GM23338 (cell line): Measurements from ENCODE around the gene SHANK2. TPM values are rescaled to one million over a fixed set of nuclear protein-coding genes. Genes with fewer than 3 reads are reported as not detected.

Experiments
- ATAC-seq: fragments of 200-7000 bp; cut with Tn5 transposase; 3 replicates; pipeline ENCODE4 v1.9.1; 2020
- DNase-seq: peaks from one replicate; pipeline ENCODE4 v3.0.0-alpha.2; 2015; ENCODE audit warnings: low spot score
- H2AFZ ChIP-seq: fragments of 200-600 bp; sonication (generic); 2 replicates; pipeline ENCODE4 v1.8.0; 2016; ENCODE audit warnings: antibody characterized with exemption, mild to moderate bottlenecking, moderate library complexity
- H3F3A ChIP-seq: fragments of 200-600 bp; sonication (generic); replicated peaks from 2 replicates; pipeline ENCODE4 v1.8.0; 2017; ENCODE audit warnings: antibody characterized with exemption, mixed run types, low read depth
- H3K27ac ChIP-seq: fragments of 200-600 bp; sonication (generic); 2 replicates; pipeline ENCODE4 v1.6.1; 2016; ENCODE audit warnings: low read depth
- H3K27me3 ChIP-seq: fragments of 200-600 bp; sonication (generic); 2 replicates; pipeline ENCODE4 v1.8.0; 2016; ENCODE audit warnings: mild to moderate bottlenecking, mixed run types, moderate library complexity; ENCODE audit not compliant: insufficient read depth
- H3K36me3 ChIP-seq: fragments of 200-600 bp; sonication (generic); 2 replicates; pipeline ENCODE4 v1.8.0; 2016; ENCODE audit warnings: mild to moderate bottlenecking; ENCODE audit not compliant: insufficient read depth
- H3K4me1 ChIP-seq: fragments of 200-600 bp; sonication (generic); 2 replicates; pipeline ENCODE4 v1.8.0; 2016; ENCODE audit warnings: mild to moderate bottlenecking, moderate library complexity; ENCODE audit not compliant: insufficient read depth
- H3K4me2 ChIP-seq: fragments of 200-600 bp; sonication (generic); 2 replicates; pipeline ENCODE4 v1.7.1; 2017; ENCODE audit warnings: mixed run types
- H3K4me3 ChIP-seq: fragments of 200-600 bp; sonication (generic); 2 replicates; pipeline ENCODE4 v1.6.1; 2016; ENCODE audit warnings: mixed run types
- H3K79me2 ChIP-seq: fragments of 200-600 bp; sonication (generic); replicated peaks from 2 replicates; pipeline ENCODE4 v1.8.0; 2017; ENCODE audit warnings: mild to moderate bottlenecking; ENCODE audit not compliant: insufficient read depth
- H3K9me2 ChIP-seq: fragments of 200-600 bp; sonication (generic); 2 replicates; pipeline ENCODE4 v1.8.0; 2017; ENCODE audit not compliant: insufficient read depth
- H4K20me1 ChIP-seq: fragments of 200-600 bp; sonication (generic); replicated peaks from 2 replicates; pipeline ENCODE4 v1.8.0; 2017; ENCODE audit warnings: mild to moderate bottlenecking; ENCODE audit not compliant: insufficient read depth
- H3K27ac Mint-ChIP-seq: 2 replicates; pipeline ENCODE4 v1.8.0; 2020; ENCODE audit warnings: inconsistent platforms, mild to moderate bottlenecking, moderate library complexity, mixed read lengths
- H3K27me3 Mint-ChIP-seq: 3 replicates; pipeline ENCODE4 v1.8.0; 2022; ENCODE audit warnings: low read depth, mild to moderate bottlenecking, moderate library complexity, mixed read lengths, inconsistent platforms; ENCODE audit not compliant: insufficient read depth, poor library complexity
- H3K36me3 Mint-ChIP-seq: 3 replicates; pipeline ENCODE4 v1.8.0; 2021; ENCODE audit warnings: low read depth, mild to moderate bottlenecking, inconsistent platforms, moderate library complexity, mixed read lengths
- H3K4me1 Mint-ChIP-seq: 3 replicates; pipeline ENCODE4 v1.8.0; 2020; ENCODE audit warnings: mild to moderate bottlenecking, inconsistent platforms, mixed read lengths
- H3K4me3 Mint-ChIP-seq: 3 replicates; pipeline ENCODE4 v1.8.0; 2021; ENCODE audit warnings: moderate library complexity, mild to moderate bottlenecking, inconsistent platforms, mixed read lengths
- H3K9me3 Mint-ChIP-seq: 3 replicates; pipeline ENCODE4 v1.8.0; 2020; ENCODE audit warnings: moderate library complexity, mild to moderate bottlenecking, inconsistent platforms, mixed read lengths
- CREB1 ChIP-seq: fragments of 250-450 bp; sonication (Bioruptor Pico); IDR thresholded peaks from 2 replicates; pipeline ENCODE4 v1.5.0; 2020; ENCODE audit warnings: low read depth, mild to moderate bottlenecking, moderate library complexity
- ETS1 ChIP-seq: IDR thresholded peaks from 2 replicates; pipeline ENCODE4 v1.6.1; 2016; ENCODE audit warnings: antibody characterized with exemption
- EZH2 ChIP-seq: fragments of 200-600 bp; sonication (generic); IDR thresholded peaks from one replicate; pipeline ENCODE4 v1.8.0; 2017; ENCODE audit warnings: antibody characterized with exemption, mild to moderate bottlenecking, low read depth; ENCODE audit not compliant: unreplicated experiment
- EZH2phosphoT487 ChIP-seq: fragments of 200-600 bp; sonication (generic); IDR thresholded peaks from one replicate; pipeline ENCODE4 v1.8.1; 2018; ENCODE audit warnings: antibody characterized with exemption; ENCODE audit not compliant: unreplicated experiment
- JUNB ChIP-seq: IDR thresholded peaks from one replicate; pipeline ENCODE4 v1.6.1; 2016; ENCODE audit warnings: antibody characterized with exemption; ENCODE audit not compliant: unreplicated experiment
- NANOG ChIP-seq: IDR thresholded peaks from 2 replicates; pipeline ENCODE4 v1.6.1; 2016; ENCODE audit warnings: antibody characterized with exemption, borderline replicate concordance
- POLR2AphosphoS5 ChIP-seq: IDR thresholded peaks from 2 replicates; pipeline ENCODE4 v1.6.1; 2016; ENCODE audit warnings: antibody characterized with exemption, low read depth
- STAT1 ChIP-seq: IDR thresholded peaks from one replicate; pipeline ENCODE4 v1.6.1; 2016; ENCODE audit warnings: antibody characterized with exemption; ENCODE audit not compliant: unreplicated experiment
- ZNF114 ChIP-seq: fragments of 250-450 bp; sonication (Bioruptor Pico); IDR thresholded peaks from 2 replicates; pipeline ENCODE4 v1.5.0; 2020; ENCODE audit warnings: mild to moderate bottlenecking, moderate library complexity
- ZNF331 ChIP-seq: fragments of 250-450 bp; sonication (Bioruptor Pico); IDR thresholded peaks from 2 replicates; pipeline ENCODE4 v1.5.0; 2020; ENCODE audit warnings: low read depth, mild to moderate bottlenecking, moderate library complexity
- polyA plus RNA-seq: library from polyadenylated mRNA; unstranded; fragments of >200 nt; fragmentation: Nextera tagmentation; extraction: Ambion mirVana; gene quantifications from 2 replicates; pipeline ENCODE4 v1.2.1, GENCODE V29; 2016
- total RNA-seq: library from RNA; depleted of rRNA; stranded (reverse); fragments of >200 nt; shearing (Covaris generic); gene quantifications from 2 replicates; pipeline ENCODE4 v1.2.3, GENCODE V29; 2014
- TF ChIP-seq, protein P1 (sequence below): fragments of 250-450 bp; sonication (Bioruptor Pico); IDR thresholded peaks from 2 replicates; pipeline ENCODE4 v1.5.0; 2020; ENCODE audit warnings: mild to moderate bottlenecking, moderate library complexity
- TF ChIP-seq, protein P2 (sequence below), 2 experiments: fragments of 200-600 bp in 1 of 2; sonication (generic) in 1 of 2; conservative IDR thresholded peaks; 2 replicates each; pipeline versions ENCODE4 v1.5.1 to v1.6.1; 2016 to 2017; ENCODE audit warnings: antibody characterized with exemption in 2 of 2, low read depth in 2 of 2, mild to moderate bottlenecking in 2 of 2, moderate library complexity in 1 of 2
- TF ChIP-seq, protein P3 (sequence below): IDR thresholded peaks from one replicate; pipeline ENCODE4 v1.6.1; 2018; ENCODE audit warnings: antibody characterized with exemption; ENCODE audit not compliant: unreplicated experiment

SHANK2 gene
- total and polyA plus RNA-seq, 2 experiments from 2014 or later = 22.0 to 81.4 TPM

DNA sequence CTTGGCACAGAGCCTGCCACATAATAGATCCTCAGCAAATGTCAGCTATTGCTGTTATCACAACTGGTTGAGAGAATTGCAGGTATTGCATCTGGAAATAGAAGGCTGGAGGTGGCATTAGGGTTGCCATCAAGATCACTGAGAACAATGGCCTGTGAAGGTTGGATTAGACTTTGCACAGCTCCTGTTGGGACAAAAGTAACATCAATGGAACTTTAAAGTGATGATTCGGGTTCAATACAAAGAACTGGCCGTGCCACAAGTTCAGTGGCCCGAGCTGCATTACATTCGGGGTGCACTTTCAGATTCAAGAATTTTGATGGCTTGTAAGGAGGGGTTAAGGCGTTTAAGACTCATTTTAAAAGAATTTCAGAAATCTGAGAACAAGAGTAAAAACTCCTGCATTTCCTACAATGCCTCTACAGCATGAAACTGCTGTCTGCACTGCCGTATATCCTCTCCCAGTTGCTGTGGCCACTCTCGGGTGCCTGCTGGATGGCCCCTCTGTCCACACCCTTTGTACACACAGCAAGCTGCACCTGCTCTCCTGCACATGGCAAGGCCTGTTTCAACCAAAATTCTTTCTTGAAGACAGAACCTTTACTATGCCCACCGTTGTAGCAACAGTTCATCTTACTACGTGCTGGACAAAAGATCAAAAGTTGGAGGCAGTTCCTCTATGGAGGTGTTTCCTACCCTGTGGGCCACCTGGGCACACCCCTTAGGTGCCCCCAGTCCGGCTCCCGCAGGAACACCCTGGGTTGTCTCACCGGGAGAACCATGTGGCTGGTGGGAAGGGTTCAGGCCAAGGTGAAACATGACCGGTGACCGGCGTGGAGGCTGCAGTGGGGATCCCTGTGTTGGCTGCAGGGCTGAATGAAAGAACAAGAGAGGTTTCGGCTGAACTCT lies 17.5 kb upstream of the SHANK2 start:
- 0 out of 2 replicates have a peak, but pooled peaks cover 4% of the 10 kb centered on the region for H3F3A ChIP-seq
- H3K4me3 ChIP-seq = no peak overlapping the region
- no peaks in the 10 kb centered on the region for H3K9me2 ChIP-seq
- no peak overlapping the region for H3K27ac ChIP-seq
- Mint-ChIP-seq H3K4me3 (no peak overlapping the region), H3K4me1 (peaks cover 12% of the 10 kb centered on the region), H3K27me3 (peaks cover 7% of the 10 kb centered on the region), H3K27ac (no peak overlapping the region), H3K36me3 (peaks cover 12% of the 10 kb centered on the region), H3K9me3 (peaks cover 30% of the 10 kb centered on the region)
- no peaks in the 10 kb centered on the region for H3K27me3 ChIP-seq
- 0 out of 2 replicates have a peak overlapping the region, but pooled peaks have one; percentile 29 for H2AFZ ChIP-seq
- H3K4me1 ChIP-seq = no peaks in the 10 kb centered on the region
- H3K79me2 ChIP-seq = no peaks in the 10 kb centered on the region
- no peak overlapping the region for H3K4me2 ChIP-seq
- H4K20me1 ChIP-seq = no peaks in the 10 kb centered on the region
- no peak for TF ChIP-seq NANOG
- TF ChIP-seq JUNB = no peak
- no peak for TF ChIP-seq POLR2AphosphoS5
- no peak for TF ChIP-seq EZH2phosphoT487
- TF ChIP-seq ZNF331 (CRISPR knock-in tag) = no peak
- no peak for TF ChIP-seq STAT1
- no peak for TF ChIP-seq ETS1
- TF ChIP-seq, protein P1, sequence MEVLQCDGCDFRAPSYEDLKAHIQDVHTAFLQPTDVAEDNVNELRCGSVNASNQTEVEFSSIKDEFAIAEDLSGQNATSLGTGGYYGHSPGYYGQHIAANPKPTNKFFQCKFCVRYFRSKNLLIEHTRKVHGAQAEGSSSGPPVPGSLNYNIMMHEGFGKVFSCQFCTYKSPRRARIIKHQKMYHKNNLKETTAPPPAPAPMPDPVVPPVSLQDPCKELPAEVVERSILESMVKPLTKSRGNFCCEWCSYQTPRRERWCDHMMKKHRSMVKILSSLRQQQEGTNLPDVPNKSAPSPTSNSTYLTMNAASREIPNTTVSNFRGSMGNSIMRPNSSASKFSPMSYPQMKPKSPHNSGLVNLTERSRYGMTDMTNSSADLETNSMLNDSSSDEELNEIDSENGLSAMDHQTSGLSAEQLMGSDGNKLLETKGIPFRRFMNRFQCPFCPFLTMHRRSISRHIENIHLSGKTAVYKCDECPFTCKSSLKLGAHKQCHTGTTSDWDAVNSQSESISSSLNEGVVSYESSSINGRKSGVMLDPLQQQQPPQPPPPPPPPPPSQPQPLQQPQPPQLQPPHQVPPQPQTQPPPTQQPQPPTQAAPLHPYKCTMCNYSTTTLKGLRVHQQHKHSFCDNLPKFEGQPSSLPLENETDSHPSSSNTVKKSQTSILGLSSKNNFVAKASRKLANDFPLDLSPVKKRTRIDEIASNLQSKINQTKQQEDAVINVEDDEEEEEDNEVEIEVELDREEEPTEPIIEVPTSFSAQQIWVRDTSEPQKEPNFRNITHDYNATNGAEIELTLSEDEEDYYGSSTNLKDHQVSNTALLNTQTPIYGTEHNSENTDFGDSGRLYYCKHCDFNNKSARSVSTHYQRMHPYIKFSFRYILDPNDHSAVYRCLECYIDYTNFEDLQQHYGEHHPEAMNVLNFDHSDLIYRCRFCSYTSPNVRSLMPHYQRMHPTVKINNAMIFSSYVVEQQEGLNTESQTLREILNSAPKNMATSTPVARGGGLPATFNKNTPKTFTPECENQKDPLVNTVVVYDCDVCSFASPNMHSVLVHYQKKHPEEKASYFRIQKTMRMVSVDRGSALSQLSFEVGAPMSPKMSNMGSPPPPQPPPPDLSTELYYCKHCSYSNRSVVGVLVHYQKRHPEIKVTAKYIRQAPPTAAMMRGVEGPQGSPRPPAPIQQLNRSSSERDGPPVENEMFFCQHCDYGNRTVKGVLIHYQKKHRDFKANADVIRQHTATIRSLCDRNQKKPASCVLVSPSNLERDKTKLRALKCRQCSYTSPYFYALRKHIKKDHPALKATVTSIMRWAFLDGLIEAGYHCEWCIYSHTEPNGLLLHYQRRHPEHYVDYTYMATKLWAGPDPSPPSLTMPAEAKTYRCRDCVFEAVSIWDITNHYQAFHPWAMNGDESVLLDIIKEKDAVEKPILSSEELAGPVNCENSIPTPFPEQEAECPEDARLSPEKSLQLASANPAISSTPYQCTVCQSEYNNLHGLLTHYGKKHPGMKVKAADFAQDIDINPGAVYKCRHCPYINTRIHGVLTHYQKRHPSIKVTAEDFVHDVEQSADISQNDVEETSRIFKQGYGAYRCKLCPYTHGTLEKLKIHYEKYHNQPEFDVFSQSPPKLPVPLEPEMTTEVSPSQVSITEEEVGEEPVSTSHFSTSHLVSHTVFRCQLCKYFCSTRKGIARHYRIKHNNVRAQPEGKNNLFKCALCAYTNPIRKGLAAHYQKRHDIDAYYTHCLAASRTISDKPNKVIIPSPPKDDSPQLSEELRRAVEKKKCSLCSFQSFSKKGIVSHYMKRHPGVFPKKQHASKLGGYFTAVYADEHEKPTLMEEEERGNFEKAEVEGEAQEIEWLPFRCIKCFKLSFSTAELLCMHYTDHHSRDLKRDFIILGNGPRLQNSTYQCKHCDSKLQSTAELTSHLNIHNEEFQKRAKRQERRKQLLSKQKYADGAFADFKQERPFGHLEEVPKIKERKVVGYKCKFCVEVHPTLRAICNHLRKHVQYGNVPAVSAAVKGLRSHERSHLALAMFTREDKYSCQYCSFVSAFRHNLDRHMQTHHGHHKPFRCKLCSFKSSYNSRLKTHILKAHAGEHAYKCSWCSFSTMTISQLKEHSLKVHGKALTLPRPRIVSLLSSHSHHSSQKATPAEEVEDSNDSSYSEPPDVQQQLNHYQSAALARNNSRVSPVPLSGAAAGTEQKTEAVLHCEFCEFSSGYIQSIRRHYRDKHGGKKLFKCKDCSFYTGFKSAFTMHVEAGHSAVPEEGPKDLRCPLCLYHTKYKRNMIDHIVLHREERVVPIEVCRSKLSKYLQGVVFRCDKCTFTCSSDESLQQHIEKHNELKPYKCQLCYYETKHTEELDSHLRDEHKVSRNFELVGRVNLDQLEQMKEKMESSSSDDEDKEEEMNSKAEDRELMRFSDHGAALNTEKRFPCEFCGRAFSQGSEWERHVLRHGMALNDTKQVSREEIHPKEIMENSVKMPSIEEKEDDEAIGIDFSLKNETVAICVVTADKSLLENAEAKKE = no peak
- TF ChIP-seq CREB1 = no peak
- no peak for TF ChIP-seq ZNF114 (CRISPR knock-in tag)
- TF ChIP-seq, protein P2, sequence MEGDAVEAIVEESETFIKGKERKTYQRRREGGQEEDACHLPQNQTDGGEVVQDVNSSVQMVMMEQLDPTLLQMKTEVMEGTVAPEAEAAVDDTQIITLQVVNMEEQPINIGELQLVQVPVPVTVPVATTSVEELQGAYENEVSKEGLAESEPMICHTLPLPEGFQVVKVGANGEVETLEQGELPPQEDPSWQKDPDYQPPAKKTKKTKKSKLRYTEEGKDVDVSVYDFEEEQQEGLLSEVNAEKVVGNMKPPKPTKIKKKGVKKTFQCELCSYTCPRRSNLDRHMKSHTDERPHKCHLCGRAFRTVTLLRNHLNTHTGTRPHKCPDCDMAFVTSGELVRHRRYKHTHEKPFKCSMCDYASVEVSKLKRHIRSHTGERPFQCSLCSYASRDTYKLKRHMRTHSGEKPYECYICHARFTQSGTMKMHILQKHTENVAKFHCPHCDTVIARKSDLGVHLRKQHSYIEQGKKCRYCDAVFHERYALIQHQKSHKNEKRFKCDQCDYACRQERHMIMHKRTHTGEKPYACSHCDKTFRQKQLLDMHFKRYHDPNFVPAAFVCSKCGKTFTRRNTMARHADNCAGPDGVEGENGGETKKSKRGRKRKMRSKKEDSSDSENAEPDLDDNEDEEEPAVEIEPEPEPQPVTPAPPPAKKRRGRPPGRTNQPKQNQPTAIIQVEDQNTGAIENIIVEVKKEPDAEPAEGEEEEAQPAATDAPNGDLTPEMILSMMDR (conservative IDR thresholded peaks at IDR 0.05; ENCODE audit: low read depth in 2 of 2) = no peak
- TF ChIP-seq, protein P3, sequence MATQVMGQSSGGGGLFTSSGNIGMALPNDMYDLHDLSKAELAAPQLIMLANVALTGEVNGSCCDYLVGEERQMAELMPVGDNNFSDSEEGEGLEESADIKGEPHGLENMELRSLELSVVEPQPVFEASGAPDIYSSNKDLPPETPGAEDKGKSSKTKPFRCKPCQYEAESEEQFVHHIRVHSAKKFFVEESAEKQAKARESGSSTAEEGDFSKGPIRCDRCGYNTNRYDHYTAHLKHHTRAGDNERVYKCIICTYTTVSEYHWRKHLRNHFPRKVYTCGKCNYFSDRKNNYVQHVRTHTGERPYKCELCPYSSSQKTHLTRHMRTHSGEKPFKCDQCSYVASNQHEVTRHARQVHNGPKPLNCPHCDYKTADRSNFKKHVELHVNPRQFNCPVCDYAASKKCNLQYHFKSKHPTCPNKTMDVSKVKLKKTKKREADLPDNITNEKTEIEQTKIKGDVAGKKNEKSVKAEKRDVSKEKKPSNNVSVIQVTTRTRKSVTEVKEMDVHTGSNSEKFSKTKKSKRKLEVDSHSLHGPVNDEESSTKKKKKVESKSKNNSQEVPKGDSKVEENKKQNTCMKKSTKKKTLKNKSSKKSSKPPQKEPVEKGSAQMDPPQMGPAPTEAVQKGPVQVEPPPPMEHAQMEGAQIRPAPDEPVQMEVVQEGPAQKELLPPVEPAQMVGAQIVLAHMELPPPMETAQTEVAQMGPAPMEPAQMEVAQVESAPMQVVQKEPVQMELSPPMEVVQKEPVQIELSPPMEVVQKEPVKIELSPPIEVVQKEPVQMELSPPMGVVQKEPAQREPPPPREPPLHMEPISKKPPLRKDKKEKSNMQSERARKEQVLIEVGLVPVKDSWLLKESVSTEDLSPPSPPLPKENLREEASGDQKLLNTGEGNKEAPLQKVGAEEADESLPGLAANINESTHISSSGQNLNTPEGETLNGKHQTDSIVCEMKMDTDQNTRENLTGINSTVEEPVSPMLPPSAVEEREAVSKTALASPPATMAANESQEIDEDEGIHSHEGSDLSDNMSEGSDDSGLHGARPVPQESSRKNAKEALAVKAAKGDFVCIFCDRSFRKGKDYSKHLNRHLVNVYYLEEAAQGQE = no peak
- no peak for TF ChIP-seq EZH2
- DNase-seq = no peak
- no peak for ATAC-seq
- H3K36me3 ChIP-seq = no peaks in the 10 kb centered on the region
